Neural crest cell (in vitro differentiated cells): ENCODE results near the gene TSEN54. TPM values are rescaled to one million over a fixed set of nuclear protein-coding genes. Genes with fewer than 3 reads are reported as not detected.

Experiments used
- DNase-seq: peaks from one replicate; pipeline ENCODE4 v3.0.0; 2021; ENCODE audit warnings: low read depth, mixed read lengths, low spot score
- H3K27ac Mint-ChIP-seq: one replicate; pipeline ENCODE4 v1.8.0; 2021; ENCODE audit warnings: mild to moderate bottlenecking, mixed read lengths; ENCODE audit not compliant: unreplicated experiment
- H3K27me3 Mint-ChIP-seq: 2 replicates; pipeline ENCODE4 v1.8.0; 2021; ENCODE audit warnings: low read depth, mild to moderate bottlenecking, mixed read lengths
- H3K36me3 Mint-ChIP-seq: 2 replicates; pipeline ENCODE4 v1.8.0; 2021; ENCODE audit warnings: low read depth, mild to moderate bottlenecking, mixed read lengths
- H3K4me1 Mint-ChIP-seq: 2 replicates; pipeline ENCODE4 v1.8.0; 2021; ENCODE audit warnings: mixed read lengths
- H3K4me3 Mint-ChIP-seq: one replicate; pipeline ENCODE4 v1.8.0; 2021; ENCODE audit warnings: mild to moderate bottlenecking, mixed read lengths
- H3K9me3 Mint-ChIP-seq: 2 replicates; pipeline ENCODE4 v1.8.0; 2021; ENCODE audit warnings: mixed read lengths
- CTCF ChIP-seq: fragments of 200-600 bp; sonication (generic); conservative IDR thresholded peaks from 2 replicates; pipeline ENCODE4 v1.5.0; 2021; ENCODE audit warnings: antibody characterized with exemption, mild to moderate bottlenecking
- microRNA-seq: library from miRNA; unstranded; fragments of <30 nt; microRNA quantifications from one replicate; pipeline ENCODE4, GENCODE V29; 2020
- total RNA-seq: library from RNA; stranded (reverse); gene quantifications from 2 replicates; pipeline ENCODE4 v1.2.1, GENCODE V29; 2021

The TSEN54 gene
- total RNA-seq, 1 donor from 2014 or later, result 48.1 TPM

- Mint-ChIP-seq H3K9me3 (no peaks in the 10 kb centered on the region), H3K36me3 (no peaks in the 10 kb centered on the region), H3K4me3 (no peak overlapping the region), H3K27ac (no peak overlapping the region), H3K27me3 (no peaks in the 10 kb centered on the region), H3K4me1 (peaks cover 6% of the 10 kb centered on the region)
- DNase-seq, result no peak
- no peak for TF ChIP-seq CTCF
These were observed 55.0 kb downstream of the TSEN54 start for GRCh38 chr17:75571197-75571884.

- Mint-ChIP-seq H3K4me1 (peaks cover under 1% of the 10 kb centered on the region), H3K27me3 (no peaks in the 10 kb centered on the region), H3K36me3 (no peaks in the 10 kb centered on the region), H3K9me3 (no peaks in the 10 kb centered on the region), H3K27ac (no peak overlapping the region), H3K4me3 (no peak overlapping the region)
- no peak for DNase-seq
- TF ChIP-seq CTCF, result no peak
These were observed 55.5 kb downstream of the TSEN54 start for GRCh38 chr17:75571885-75572215.

- no peak overlapping the region for H3K4me3 Mint-ChIP-seq
- H3K27ac Mint-ChIP-seq, result no peak overlapping the region
- TF ChIP-seq CTCF, result no peak
- DNase-seq, result no peak
- no peaks in the 10 kb centered on the region for H3K9me3 Mint-ChIP-seq
- H3K4me1 Mint-ChIP-seq, result no peaks in the 10 kb centered on the region
- no peaks in the 10 kb centered on the region for H3K27me3 Mint-ChIP-seq
- H3K36me3 Mint-ChIP-seq, result no peaks in the 10 kb centered on the region
These were observed 56.6 kb downstream of the TSEN54 start for GRCh38 chr17:75572713-75573539.

- Mint-ChIP-seq H3K27me3 (no peaks in the 10 kb centered on the region), H3K9me3 (no peaks in the 10 kb centered on the region), H3K36me3 (no peaks in the 10 kb centered on the region), H3K4me1 (no peaks in the 10 kb centered on the region), H3K4me3 (no peak overlapping the region), H3K27ac (no peak overlapping the region)
- no peak for TF ChIP-seq CTCF
- no peak for DNase-seq
These were observed 57.2 kb downstream of the TSEN54 start for GRCh38 chr17:75573540-75573957.

GRCh38 chr17:75573994-75574393, 57.7 kb downstream of the TSEN54 start:
- H3K4me1 Mint-ChIP-seq, result no peaks in the 10 kb centered on the region
- no peaks in the 10 kb centered on the region for H3K36me3 Mint-ChIP-seq
- no peaks in the 10 kb centered on the region for H3K27me3 Mint-ChIP-seq
- H3K9me3 Mint-ChIP-seq, result no peaks in the 10 kb centered on the region
- TF ChIP-seq CTCF, result no peak
- H3K4me3 Mint-ChIP-seq, result no peak overlapping the region
- no peak for DNase-seq
- H3K27ac Mint-ChIP-seq, result no peak overlapping the region

Small RNA genes lying within 50 kb of the gene (microRNA-seq; reads per million reads assigned to microRNA genes)
- 5.3 reads per million for gene MIR6785

Other genes with a start within 250 kb of the TSEN54 start
- gene MIF4GD, start 245.3 kb upstream of the TSEN54 start, total RNA-seq, result 13.8 and 15.9 TPM in 2 replicates
- 15.7 and 18.6 TPM in 2 replicates for gene SLC25A19, start 227.1 kb upstream of the TSEN54 start, total RNA-seq
- 69.3 and 79.4 TPM in 2 replicates for gene GRB2, start 110.8 kb upstream of the TSEN54 start, total RNA-seq
- gene TMEM94, start 59.9 kb upstream of the TSEN54 start, total RNA-seq, result 117 and 131 TPM in 2 replicates
- 42.3 and 44.5 TPM in 2 replicates for gene CASKIN2, start 991 bp upstream of the TSEN54 start, total RNA-seq
- 3.4 and 4.3 TPM in 2 replicates for gene LLGL2, start 9.2 kb downstream of the TSEN54 start, total RNA-seq
- 23.3 and 23.7 TPM in 2 replicates for gene MYO15B, start 71.3 kb downstream of the TSEN54 start, total RNA-seq
- gene SMIM5, start 116.9 kb downstream of the TSEN54 start, total RNA-seq, result 0.32 TPM in 1 of 2 replicates, not detected in the other
- gene RECQL5, start 150.6 kb downstream of the TSEN54 start, total RNA-seq, result 47.3 and 47.5 TPM in 2 replicates
- 113 and 123 TPM in 2 replicates for gene SAP30BP, start 150.8 kb downstream of the TSEN54 start, total RNA-seq
- 0.64 and 1.4 TPM in 2 replicates for gene ITGB4, start 204.9 kb downstream of the TSEN54 start, total RNA-seq
- gene GALK1, start 248.7 kb downstream of the TSEN54 start, total RNA-seq, result 11.9 and 13.1 TPM in 2 replicates